Loucy (cell line): ENCODE measurements around the gene NID2.

Source experiments
- H2AFZ ChIP-seq: fragments of 200-600 bp; sonication (generic); 2 replicates; pipeline ENCODE4 v1.6.0; 2016; ENCODE audit warnings: antibody characterized with exemption, mild to moderate bottlenecking, low read length, moderate library complexity
- H3F3A ChIP-seq: fragments of 200-600 bp; 2 replicates; pipeline ENCODE4 v1.6.0; 2016; ENCODE audit warnings: antibody characterized with exemption, low read depth, mild to moderate bottlenecking
- H3K27me3 ChIP-seq: fragments of 200-600 bp; sonication (generic); 2 replicates; pipeline ENCODE4 v1.6.1; 2014; ENCODE audit warnings: low read length, mild to moderate bottlenecking; ENCODE audit not compliant: insufficient read depth, poor library complexity, severe bottlenecking
- H3K36me3 ChIP-seq: fragments of 200-600 bp; sonication (generic); 2 replicates; pipeline ENCODE4 v1.6.1; 2016; ENCODE audit warnings: low read length; ENCODE audit not compliant: insufficient read depth
- H3K4me1 ChIP-seq: fragments of 200-600 bp; sonication (generic); 2 replicates; pipeline ENCODE4 v1.5.1; 2014; ENCODE audit warnings: low read length, mild to moderate bottlenecking; ENCODE audit not compliant: insufficient read depth, poor library complexity, severe bottlenecking
- H3K4me2 ChIP-seq: fragments of 200-600 bp; sonication (generic); 2 replicates; pipeline ENCODE4 v1.6.0; 2014; ENCODE audit warnings: antibody characterized with exemption, low read length, low read depth, mild to moderate bottlenecking; ENCODE audit not compliant: poor library complexity, severe bottlenecking
- H3K4me3 ChIP-seq: fragments of 200-600 bp; sonication (generic); 2 replicates; pipeline ENCODE4 v1.5.1; 2014; ENCODE audit warnings: low read length, mild to moderate bottlenecking, mixed read lengths; ENCODE audit not compliant: poor library complexity, severe bottlenecking
- H3K79me2 ChIP-seq: fragments of 200-600 bp; sonication (generic); 2 replicates; pipeline ENCODE4 v1.6.1; 2014; ENCODE audit warnings: low read length; ENCODE audit not compliant: insufficient read depth
- H3K9ac ChIP-seq: fragments of 200-600 bp; sonication (generic); 2 replicates; pipeline ENCODE4 v1.6.0; 2014; ENCODE audit warnings: mild to moderate bottlenecking, low read depth, low read length, moderate library complexity; ENCODE audit not compliant: poor library complexity, severe bottlenecking
- H3K9me2 ChIP-seq: fragments of 200-600 bp; sonication (generic); replicated peaks from 2 replicates; pipeline ENCODE4 v1.6.1; 2016; ENCODE audit warnings: low read depth, low read length, mixed read lengths
- H3K9me3 ChIP-seq: fragments of 200-600 bp; sonication (generic); 2 replicates; pipeline ENCODE4 v1.6.1; 2014; ENCODE audit warnings: mild to moderate bottlenecking, antibody characterized with exemption, low read length, low read depth; ENCODE audit not compliant: insufficient read depth
- H4K20me1 ChIP-seq: fragments of 200-600 bp; sonication (generic); 2 replicates; pipeline ENCODE4 v1.6.0; 2014; ENCODE audit warnings: antibody characterized with exemption, low read length, mild to moderate bottlenecking; ENCODE audit not compliant: insufficient read depth, poor library complexity, severe bottlenecking
- CTCF ChIP-seq: fragments of 200-600 bp; sonication (generic); conservative IDR thresholded peaks from 2 replicates; pipeline ENCODE4 v1.5.1; 2014; ENCODE audit warnings: mild to moderate bottlenecking, antibody characterized with exemption, low read length
- EZH2phosphoT487 ChIP-seq: fragments of 200-600 bp; IDR thresholded peaks from 2 replicates; pipeline ENCODE4 v1.6.1; 2018; ENCODE audit warnings: antibody characterized with exemption, mild to moderate bottlenecking, moderate library complexity, borderline replicate concordance

The NID2 gene

GRCh38 chr14:51967521-51967920 is 101.3 kb downstream of the NID2 start:
- Histone ChIP-seq H3K9ac (no peak overlapping the region), H3K9me2 (no peaks in the 10 kb centered on the region), H3K36me3 (peaks cover 38% of the 10 kb centered on the region), H3K27me3 (no peaks in the 10 kb centered on the region), H3K79me2 (no peaks in the 10 kb centered on the region), H3K4me1 (peaks cover under 1% of the 10 kb centered on the region), H3K4me2 (no peak overlapping the region), H3K9me3 (no peaks in the 10 kb centered on the region), H3F3A (no peaks in the 10 kb centered on the region), H4K20me1 (no peaks in the 10 kb centered on the region), H2AFZ (no peak overlapping the region), H3K4me3 (no peak overlapping the region)
- no peak for TF ChIP-seq EZH2phosphoT487

- H3K4me3 ChIP-seq, result no peak overlapping the region
- H3K9me3 ChIP-seq, result 0 out of 2 replicates have a peak, but pooled peaks cover 4% of the 10 kb centered on the region
- peaks cover 62% of the 10 kb centered on the region for H3K36me3 ChIP-seq
- TF ChIP-seq EZH2phosphoT487 (no peak), CTCF (no peak)
- H3K79me2 ChIP-seq, result no peaks in the 10 kb centered on the region
- no peak overlapping the region for H3K9ac ChIP-seq
- no peaks in the 10 kb centered on the region for H3F3A ChIP-seq
- peaks cover 10% of the 10 kb centered on the region for H3K4me1 ChIP-seq
- H4K20me1 ChIP-seq, result no peaks in the 10 kb centered on the region
- no peak overlapping the region for H2AFZ ChIP-seq
- no peaks in the 10 kb centered on the region for H3K9me2 ChIP-seq
- H3K27me3 ChIP-seq, result no peaks in the 10 kb centered on the region
- H3K4me2 ChIP-seq, result no peak overlapping the region
Measured at GRCh38 chr14:51963286-51963685, 105.6 kb downstream of the NID2 start.

- Histone ChIP-seq H2AFZ (no peak overlapping the region), H3K9me3 (0 out of 2 replicates have a peak, but pooled peaks cover 4% of the 10 kb centered on the region), H3K36me3 (peaks cover 66% of the 10 kb centered on the region), H3K4me1 (peaks cover 10% of the 10 kb centered on the region), H3K9me2 (no peaks in the 10 kb centered on the region), H3K27me3 (no peaks in the 10 kb centered on the region), H4K20me1 (no peaks in the 10 kb centered on the region), H3F3A (no peaks in the 10 kb centered on the region), H3K79me2 (no peaks in the 10 kb centered on the region), H3K4me2 (no peak overlapping the region), H3K4me3 (no peak overlapping the region), H3K9ac (no peak overlapping the region)
- TF ChIP-seq CTCF (no peak), EZH2phosphoT487 (no peak)
Measured at GRCh38 chr14:51962711-51963110, 106.1 kb downstream of the NID2 start.

GRCh38 chr14:51960866-51961265 is 108.0 kb downstream of the NID2 start:
- H3K27me3 ChIP-seq, result no peaks in the 10 kb centered on the region
- H4K20me1 ChIP-seq, result no peaks in the 10 kb centered on the region
- H3K36me3 ChIP-seq, result peaks cover 70% of the 10 kb centered on the region
- H3K9me2 ChIP-seq, result no peaks in the 10 kb centered on the region
- H2AFZ ChIP-seq, result no peak overlapping the region
- peaks cover 10% of the 10 kb centered on the region for H3K4me1 ChIP-seq
- H3K4me2 ChIP-seq, result no peak overlapping the region
- H3F3A ChIP-seq, result no peaks in the 10 kb centered on the region
- H3K9ac ChIP-seq, result no peak overlapping the region
- H3K9me3 ChIP-seq, result 0 out of 2 replicates have a peak, but pooled peaks cover 4% of the 10 kb centered on the region
- no peak overlapping the region for H3K4me3 ChIP-seq
- H3K79me2 ChIP-seq, result no peaks in the 10 kb centered on the region
- TF ChIP-seq EZH2phosphoT487 (no peak), CTCF (no peak)
